ENCODE measurements around the gene PLEKHH2. TPM values are rescaled to one million over a fixed set of nuclear protein-coding genes. Genes with fewer than 3 reads are reported as not detected.

PLEKHH2 gene
- total RNA-seq, 1 donor from 2014 or later = 2.3 TPM

GRCh38 chr2:43791035-43791765, 154.1 kb downstream of the PLEKHH2 start:
- no peak for TF ChIP-seq CTCF (IDR thresholded peaks at IDR 0.05; ENCODE audit: insufficient read depth, low read length, poor library complexity, severe bottlenecking)
- H3K4me3 ChIP-seq (ENCODE audit: low read depth, low read length) = no peak overlapping the region
- H3K36me3 ChIP-seq (ENCODE audit: control insufficient read depth, insufficient read depth, low read length) = no peaks in the 10 kb centered on the region
- H3K27me3 ChIP-seq (ENCODE audit: control insufficient read depth, insufficient read depth, low read length) = no peaks in the 10 kb centered on the region
- DNase-seq (ENCODE audit: low read depth) = no peak

DNA sequence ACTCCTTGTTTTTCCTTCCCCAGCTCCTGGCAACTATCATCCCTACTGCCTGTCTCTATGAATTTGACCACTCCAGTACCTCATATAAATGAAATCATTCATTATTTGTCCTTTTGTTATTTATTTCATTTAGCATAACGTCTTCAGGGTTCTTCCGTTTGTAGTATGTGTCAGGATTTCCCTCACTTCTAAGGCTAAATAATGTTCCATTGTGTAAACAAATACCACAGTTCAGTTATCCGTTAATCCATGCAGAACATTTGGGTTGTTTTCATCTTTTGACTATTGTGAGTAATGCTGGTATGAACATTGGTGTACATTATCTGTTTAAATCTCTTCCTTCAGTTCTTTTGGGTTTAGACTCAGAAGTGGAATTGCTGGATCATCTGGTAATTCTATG, 155.6 kb downstream of the PLEKHH2 start:
- peak; percentile 64 for DNase-seq (ENCODE audit: low read depth)
- no peaks in the 10 kb centered on the region for H3K27me3 ChIP-seq (ENCODE audit: control insufficient read depth, insufficient read depth, low read length)
- H3K36me3 ChIP-seq (ENCODE audit: control insufficient read depth, insufficient read depth, low read length) = peaks cover 2% of the 10 kb centered on the region
- no peak for TF ChIP-seq CTCF (IDR thresholded peaks at IDR 0.05; ENCODE audit: insufficient read depth, low read length, poor library complexity, severe bottlenecking)
- H3K4me3 ChIP-seq (ENCODE audit: low read depth, low read length) = no peak overlapping the region

DNA sequence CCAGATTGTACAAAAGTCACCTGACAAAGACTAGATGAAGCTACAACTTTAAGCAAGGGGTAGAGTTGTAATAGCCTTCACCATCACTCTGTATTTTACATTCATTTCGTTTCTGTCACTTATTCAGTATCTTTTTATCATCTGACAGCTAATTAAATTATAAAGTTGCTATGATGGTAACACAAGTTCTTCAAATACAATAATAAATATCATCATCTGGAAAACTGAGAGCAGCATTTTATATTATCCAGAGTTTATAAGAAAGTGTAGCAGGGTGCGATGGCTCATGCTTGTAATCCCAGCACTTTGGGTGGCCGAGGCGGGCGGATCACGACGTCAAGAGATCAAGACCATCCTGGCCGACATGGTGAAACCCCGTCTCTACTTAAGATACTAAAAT, 157.9 kb downstream of the PLEKHH2 start:
- no peak for DNase-seq (ENCODE audit: low read depth)
- no peak for TF ChIP-seq CTCF (IDR thresholded peaks at IDR 0.05; ENCODE audit: insufficient read depth, low read length, poor library complexity, severe bottlenecking)
- Histone ChIP-seq H3K36me3 (ENCODE audit: control insufficient read depth, insufficient read depth, low read length) (peaks cover 2% of the 10 kb centered on the region), H3K27me3 (ENCODE audit: control insufficient read depth, insufficient read depth, low read length) (no peaks in the 10 kb centered on the region), H3K4me3 (ENCODE audit: low read depth, low read length) (no peak overlapping the region)

DNA sequence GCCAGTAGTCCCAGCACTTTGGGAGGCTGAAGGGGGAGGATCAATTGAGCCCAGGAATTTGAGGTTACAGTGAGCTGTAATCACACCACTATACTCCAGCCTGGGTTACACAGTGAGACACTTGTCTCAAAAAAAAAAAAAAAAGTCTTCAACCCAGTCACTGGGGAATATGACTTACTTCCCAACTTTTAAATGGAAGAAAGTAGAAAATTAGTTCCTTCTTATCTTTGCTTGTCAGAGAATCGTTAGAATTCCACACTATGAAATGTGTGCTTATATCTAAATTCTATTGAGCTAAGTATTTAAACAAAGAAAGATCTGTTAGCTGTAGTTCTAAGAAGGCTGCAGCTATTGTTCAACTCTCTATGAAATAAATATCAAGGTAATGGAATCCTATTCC, 159.1 kb downstream of the PLEKHH2 start:
- no peak for DNase-seq (ENCODE audit: low read depth)
- H3K4me3 ChIP-seq (ENCODE audit: low read depth, low read length) = no peak overlapping the region
- peaks cover 2% of the 10 kb centered on the region for H3K36me3 ChIP-seq (ENCODE audit: control insufficient read depth, insufficient read depth, low read length)
- H3K27me3 ChIP-seq (ENCODE audit: control insufficient read depth, insufficient read depth, low read length) = no peaks in the 10 kb centered on the region
- TF ChIP-seq CTCF (IDR thresholded peaks at IDR 0.05; ENCODE audit: insufficient read depth, low read length, poor library complexity, severe bottlenecking) = no peak

GRCh38 chr2:43798300-43798699, 161.2 kb downstream of the PLEKHH2 start:
- Histone ChIP-seq H3K4me3 (ENCODE audit: low read depth, low read length) (no peak overlapping the region), H3K36me3 (ENCODE audit: control insufficient read depth, insufficient read depth, low read length) (peaks cover 2% of the 10 kb centered on the region), H3K27me3 (ENCODE audit: control insufficient read depth, insufficient read depth, low read length) (no peaks in the 10 kb centered on the region)
- TF ChIP-seq CTCF (IDR thresholded peaks at IDR 0.05; ENCODE audit: insufficient read depth, low read length, poor library complexity, severe bottlenecking) = peak; percentile 4
- DNase-seq (ENCODE audit: low read depth) = no peak

DNA sequence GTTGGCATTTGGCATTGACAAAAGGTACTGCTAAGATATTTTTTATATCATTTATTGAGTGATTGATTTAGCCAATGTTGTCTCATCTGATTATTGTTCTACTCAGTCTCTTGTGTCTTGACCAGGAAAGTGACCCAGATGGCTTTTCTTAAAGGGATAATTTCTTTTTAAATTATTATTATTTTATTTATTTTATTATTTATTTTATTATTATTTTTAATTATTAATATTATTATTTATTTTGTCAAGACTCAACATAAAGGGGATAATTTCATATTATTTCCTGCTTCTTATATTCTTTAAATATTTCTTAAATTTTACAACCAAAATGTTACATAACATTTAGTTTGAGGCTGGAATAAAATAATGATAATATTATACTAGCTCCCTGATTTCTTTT, 163.8 kb downstream of the PLEKHH2 start:
- TF ChIP-seq CTCF (IDR thresholded peaks at IDR 0.05; ENCODE audit: insufficient read depth, low read length, poor library complexity, severe bottlenecking) = no peak
- no peak overlapping the region for H3K4me3 ChIP-seq (ENCODE audit: low read depth, low read length)
- H3K27me3 ChIP-seq (ENCODE audit: control insufficient read depth, insufficient read depth, low read length) = no peaks in the 10 kb centered on the region
- peaks cover 2% of the 10 kb centered on the region for H3K36me3 ChIP-seq (ENCODE audit: control insufficient read depth, insufficient read depth, low read length)
- DNase-seq (ENCODE audit: low read depth) = no peak
